Panc1 (cell line): ENCODE data around the gene RIPK3.

Source experiments
- CTCF ChIP-seq: fragments of 450-650 bp; IDR thresholded peaks from 2 replicates; pipeline ENCODE4 v1.5.1; 2017; ENCODE audit warnings: mild to moderate bottlenecking
- POLR2AphosphoS5 ChIP-seq: IDR thresholded peaks from 2 replicates; pipeline ENCODE4 v1.6.1; 2012; ENCODE audit warnings: mild to moderate bottlenecking, low read depth, low read length, moderate library complexity
- SIN3A ChIP-seq: IDR thresholded peaks from 2 replicates; pipeline ENCODE4 v1.6.1; 2012; ENCODE audit warnings: low read depth, mild to moderate bottlenecking, low read length, moderate library complexity, borderline replicate concordance; ENCODE audit not compliant: insufficient read depth
- TCF7L2 ChIP-seq: IDR thresholded peaks from 2 replicates; pipeline ENCODE4 v1.6.1; 2011; ENCODE audit warnings: mild to moderate bottlenecking, low read depth, low read length, inconsistent platforms

GRCh38 chr14:24304019-24304387 is 35.8 kb downstream of the RIPK3 start:
- no peak for TF ChIP-seq CTCF
- TF ChIP-seq TCF7L2 = no peak
- no peak for TF ChIP-seq POLR2AphosphoS5
- no peak for TF ChIP-seq SIN3A
